ENCODE results near the gene ERGIC1. TPM values are rescaled to one million over a fixed set of nuclear protein-coding genes. Genes with fewer than 3 reads are reported as not detected.

ERGIC1 gene
- total and polyA plus RNA-seq, 8 donors: 54.5 to 293 (median 104) TPM

- 83 to 90% (median 85%) methylated on average over 23 of the region's 23 CpGs for WGBS, 5 donors
- DNase-seq: no peak
- Histone ChIP-seq H3K27me3 (no peaks in the 10 kb centered on the region), H3K9me3 (no peaks in the 10 kb centered on the region), H3K4me1 (peaks cover 30 to 66% (median 43%) of the 10 kb centered on the region in 4 donors), H3K36me3 (peaks cover 10 to 33% (median 24%) of the 10 kb centered on the region in 4 donors), H3K27ac (peak overlapping the region in 4 of 5 donors; percentile 78 to 98 (median 86)), H3K4me3 (no peak overlapping the region)
- intact Hi-C loops (cut with DNase I; ENCODE audit: low total_unique reads): no loop called here
- no peak for TF ChIP-seq CTCF (IDR thresholded peaks at IDR 0.05)
Observed at GRCh38 chr5:172885597-172886340, 51.7 kb downstream of the ERGIC1 start.

GRCh38 chr5:172886476-172886875, 52.4 kb downstream of the ERGIC1 start:
- Histone ChIP-seq H3K9me3 (no peaks in the 10 kb centered on the region), H3K4me1 (peaks cover 33 to 69% (median 48%) of the 10 kb centered on the region in 4 donors), H3K4me3 (no peak overlapping the region), H3K36me3 (peaks cover 10 to 37% (median 29%) of the 10 kb centered on the region in 4 donors), H3K27ac (peak overlapping the region in 4 of 5 donors; percentile 78 to 98 (median 86)), H3K27me3 (no peaks in the 10 kb centered on the region)
- no peak for DNase-seq
- TF ChIP-seq EP300 (IDR thresholded peaks at IDR 0.05): no peak
- TF ChIP-seq CTCF (IDR thresholded peaks at IDR 0.05): no peak
- TF ChIP-seq POLR2AphosphoS5 (IDR thresholded peaks at IDR 0.05): no peak
- no peak for TF ChIP-seq POLR2A (IDR thresholded peaks at IDR 0.05)
- intact Hi-C loops (cut with DNase I; ENCODE audit: low total_unique reads): no loop called here
- WGBS, 5 donors: 52 to 70% (median 59%) methylated on average over 6 of the region's 6 CpGs

- Histone ChIP-seq H3K9me3 (no peaks in the 10 kb centered on the region), H3K4me3 (peak overlapping the region in 1 of 4 donors; percentile 5), H3K36me3 (peaks cover 10 to 37% (median 30%) of the 10 kb centered on the region in 4 donors), H3K27me3 (no peaks in the 10 kb centered on the region), H3K4me1 (peaks cover 35 to 69% (median 50%) of the 10 kb centered on the region in 4 donors), H3K27ac (peak overlapping the region in 4 of 5 donors; percentile 78 to 98 (median 86))
- intact Hi-C loops (cut with DNase I; ENCODE audit: low total_unique reads): no loop called here
- WGBS, 5 donors: 59 to 77% (median 75%) methylated on average over 12 to 17 of the region's 17 CpGs
- peak; percentile 54 to 75 for DNase-seq
- TF ChIP-seq POLR2AphosphoS5 (IDR thresholded peaks at IDR 0.05) (peak; percentile 57 to 83 (median 75)), POLR2A (IDR thresholded peaks at IDR 0.05) (no peak), EP300 (IDR thresholded peaks at IDR 0.05) (peak; percentile 86), CTCF (IDR thresholded peaks at IDR 0.05) (no peak)
Observed at GRCh38 chr5:172886974-172887501, 53.0 kb downstream of the ERGIC1 start.

GRCh38 chr5:172887692-172888091, 53.6 kb downstream of the ERGIC1 start:
- Histone ChIP-seq H3K27ac (peak overlapping the region in 4 of 5 donors; percentile 85 to 98 (median 86)), H3K4me3 (peak overlapping the region in 1 of 4 donors; percentile 5), H3K9me3 (no peaks in the 10 kb centered on the region), H3K4me1 (peaks cover 41 to 69% (median 54%) of the 10 kb centered on the region in 4 donors), H3K27me3 (no peaks in the 10 kb centered on the region), H3K36me3 (peaks cover 10 to 35% (median 29%) of the 10 kb centered on the region in 4 donors)
- 60 to 78% (median 74%) methylated on average over 8 of the region's 8 CpGs for WGBS, 5 donors
- TF ChIP-seq EP300 (IDR thresholded peaks at IDR 0.05) (peak; percentile 73), POLR2AphosphoS5 (IDR thresholded peaks at IDR 0.05) (peak; percentile 18 to 67 (median 38)), POLR2A (IDR thresholded peaks at IDR 0.05) (no peak), CTCF (IDR thresholded peaks at IDR 0.05) (no peak)
- peak in 1 of 2 donors; percentile 89 for DNase-seq
- intact Hi-C loops (cut with DNase I; ENCODE audit: low total_unique reads): no loop called here

Data from stomach (tissue), 9 donors.